HG03460 (cell line): ENCODE results near the gene KRT79.

ENCODE experiments used
- ATAC-seq: cut with Tn5 transposase; IDR thresholded peaks from one replicate; pipeline ENCODE4 v1.9.1; 2021; ENCODE audit not compliant: unreplicated experiment

The KRT79 gene

GRCh38 chr12:52774629-52775250, 59.4 kb downstream of the KRT79 start:
- ATAC-seq = no peak

DNA sequence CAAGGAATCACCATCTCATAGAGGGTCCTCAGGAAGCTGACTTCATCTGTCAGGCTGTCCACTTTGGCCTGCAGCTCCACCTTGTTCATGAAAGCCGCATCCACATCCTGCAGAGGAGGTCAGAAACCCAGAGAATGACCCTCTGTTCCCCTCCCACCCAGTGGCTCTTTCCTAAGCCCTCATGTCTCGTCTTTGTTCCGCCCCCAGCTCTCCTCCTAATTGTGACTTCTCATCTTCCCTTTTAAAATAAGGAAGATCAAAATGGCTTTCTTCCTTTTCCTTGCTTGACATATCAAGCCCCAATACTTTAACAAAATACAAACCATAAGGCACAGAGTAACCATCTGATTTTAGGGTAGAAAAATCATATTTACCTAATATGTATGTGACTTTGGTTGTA, 61.3 kb downstream of the KRT79 start:
- ATAC-seq = no peak

GRCh38 chr12:52772188-52772587, 61.9 kb downstream of the KRT79 start:
- ATAC-seq = no peak

DNA sequence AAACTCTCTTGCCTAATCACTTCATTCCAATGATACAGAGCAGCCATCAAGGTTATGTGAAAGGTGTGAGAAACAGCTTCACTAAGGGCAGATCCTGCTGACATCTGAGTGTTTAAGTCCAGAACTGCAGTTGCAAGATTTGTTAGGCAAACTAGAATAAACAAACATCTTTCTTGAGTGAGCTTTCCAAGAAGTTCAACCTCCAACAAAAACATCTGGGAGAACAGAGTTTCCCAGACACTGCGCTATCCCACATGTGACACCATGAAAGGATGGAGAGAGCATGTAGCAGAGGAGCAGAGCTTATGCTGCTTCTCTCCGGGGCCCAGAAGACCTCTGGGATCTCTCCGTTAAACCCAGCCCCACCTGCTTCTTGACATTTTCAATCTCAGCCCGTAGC, 62.6 kb downstream of the KRT79 start:
- no peak for ATAC-seq
